HG03103 (cell line): ENCODE measurements around the gene GC.
"Not testable (repeated sequence)": the region's sequence is repeated elsewhere in the genome, so short reads cannot be mapped to it uniquely, and the experiment has no call there.

Experiments
- ATAC-seq: cut with Tn5 transposase; IDR thresholded peaks from one replicate; pipeline ENCODE4 v1.9.1; 2021; ENCODE audit warnings: low read depth; ENCODE audit not compliant: unreplicated experiment

Gene GC

GRCh38 chr4:71768123-71768522, 15.8 kb downstream of the GC start:
- ATAC-seq: no peak

DNA sequence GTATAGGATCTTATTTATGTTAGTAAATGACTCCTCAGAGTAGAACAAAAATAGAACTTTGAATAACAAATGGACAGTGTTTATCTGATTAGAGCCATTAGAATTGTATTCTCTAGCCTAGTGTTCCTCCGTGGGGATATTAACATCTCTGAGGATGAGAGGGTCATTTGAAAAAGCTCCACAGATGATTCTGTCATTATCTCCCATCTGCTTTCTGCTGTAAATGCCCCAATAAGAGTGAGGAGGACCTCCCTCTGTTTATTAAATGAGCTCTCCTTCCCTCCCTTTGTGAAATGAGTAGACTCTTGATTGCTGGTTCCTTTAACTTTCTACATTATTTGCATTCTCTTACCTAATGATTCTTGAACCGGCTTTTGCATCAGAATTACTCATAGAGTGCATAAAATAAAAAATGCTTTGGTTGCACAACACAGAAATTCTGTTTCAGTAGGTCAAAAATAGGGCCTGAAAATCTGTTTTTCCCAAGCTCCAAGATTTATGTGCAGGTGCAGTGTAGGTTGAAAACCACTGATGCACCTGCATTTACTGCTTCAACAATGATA, 18.0 kb downstream of the GC start:
- ATAC-seq: no peak

GRCh38 chr4:71765350-71765749, 18.5 kb downstream of the GC start:
- ATAC-seq: no peak

DNA sequence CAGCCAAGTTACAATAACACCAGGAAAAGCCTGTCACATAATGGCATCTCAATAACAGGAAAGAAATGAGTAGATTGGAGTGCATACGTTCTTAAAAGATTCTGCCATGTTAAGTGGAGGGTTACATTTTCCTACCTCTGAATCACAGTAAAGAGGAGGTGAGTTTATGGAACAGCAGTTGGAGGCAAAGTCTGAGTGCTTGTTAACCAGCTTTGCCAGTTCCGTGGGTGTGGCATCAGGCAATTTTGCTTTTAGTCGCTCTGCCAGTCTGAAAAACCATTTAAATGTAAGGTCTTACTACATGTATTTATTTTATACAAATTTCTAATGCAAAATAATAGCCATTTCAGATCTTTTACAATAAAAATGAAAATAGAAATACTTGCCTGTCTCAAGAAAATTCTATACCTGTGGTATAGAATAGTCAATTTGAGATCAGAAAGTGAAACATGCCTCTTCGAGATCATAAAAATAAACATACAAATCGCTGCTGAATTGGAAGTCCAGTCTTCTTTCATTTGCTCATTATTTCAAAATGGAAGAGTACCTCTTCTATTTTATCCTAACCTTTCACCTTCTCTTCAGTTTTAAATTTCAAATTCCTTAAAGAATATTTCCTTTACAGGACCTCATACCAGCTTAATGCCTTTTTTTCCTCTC, 31.4 kb downstream of the GC start:
- no peak for ATAC-seq

GRCh38 chr4:71749008-71749594, 34.8 kb downstream of the GC start:
- ATAC-seq: no peak

GRCh38 chr4:71746379-71746778, 37.5 kb downstream of the GC start:
- ATAC-seq: no peak

DNA sequence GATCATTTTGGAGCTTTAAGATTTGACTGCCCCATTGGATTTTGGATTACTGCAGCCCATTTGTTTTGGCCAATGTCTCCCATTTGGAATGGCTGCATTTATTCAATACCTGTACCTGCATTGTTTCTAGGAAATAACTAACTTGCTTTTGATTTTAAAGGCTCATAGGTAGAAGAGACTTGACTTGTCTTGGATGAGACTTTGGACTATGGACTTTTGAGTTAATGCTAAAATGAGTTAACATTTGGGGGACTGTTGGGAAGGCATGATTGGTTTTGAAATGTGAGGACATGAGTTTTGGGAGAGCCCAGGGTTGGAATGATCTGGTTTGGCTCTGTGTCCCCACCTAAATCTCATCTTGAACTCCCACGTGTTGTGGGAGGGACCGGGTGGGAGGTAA, 45.1 kb downstream of the GC start:
- ATAC-seq: not testable (repeated sequence)

DNA sequence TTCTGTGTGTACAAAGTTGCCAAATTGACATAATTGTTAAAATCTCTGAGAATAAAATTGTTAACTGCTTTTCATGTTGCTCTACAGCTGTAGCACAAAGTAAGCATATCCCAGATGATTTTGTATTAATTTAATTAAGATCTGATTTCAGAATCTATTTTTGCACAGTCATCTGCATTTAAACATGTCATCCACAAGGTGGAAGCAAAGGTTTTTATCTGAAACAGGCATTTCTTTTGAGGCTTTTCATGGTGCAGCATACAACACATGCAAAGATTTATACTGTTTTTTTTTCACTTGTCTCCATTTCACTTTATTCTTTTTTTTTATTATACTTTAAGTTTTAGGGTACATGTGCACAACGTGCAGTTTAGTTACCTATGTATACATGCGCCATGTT, 51.2 kb downstream of the GC start:
- no peak for ATAC-seq

DNA sequence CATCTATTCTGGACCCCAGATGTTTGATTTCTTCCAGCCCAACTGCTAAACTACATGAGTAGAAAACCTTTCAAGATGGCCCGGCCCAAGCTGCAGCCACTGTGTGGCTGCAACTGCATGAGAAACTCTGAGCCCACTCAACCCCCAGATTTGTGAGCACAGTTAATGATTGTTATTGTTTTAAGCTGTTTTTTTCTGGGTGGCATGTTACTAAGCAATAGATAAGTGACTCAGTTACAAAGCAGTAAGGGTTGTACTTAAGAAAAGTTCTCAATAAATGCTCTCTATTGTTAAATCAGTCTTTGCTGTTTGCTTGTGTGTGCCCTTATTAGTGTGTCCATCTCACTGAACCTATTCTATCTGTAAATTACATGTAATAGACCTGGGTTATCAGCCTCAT, 51.8 kb downstream of the GC start:
- ATAC-seq: no peak

DNA sequence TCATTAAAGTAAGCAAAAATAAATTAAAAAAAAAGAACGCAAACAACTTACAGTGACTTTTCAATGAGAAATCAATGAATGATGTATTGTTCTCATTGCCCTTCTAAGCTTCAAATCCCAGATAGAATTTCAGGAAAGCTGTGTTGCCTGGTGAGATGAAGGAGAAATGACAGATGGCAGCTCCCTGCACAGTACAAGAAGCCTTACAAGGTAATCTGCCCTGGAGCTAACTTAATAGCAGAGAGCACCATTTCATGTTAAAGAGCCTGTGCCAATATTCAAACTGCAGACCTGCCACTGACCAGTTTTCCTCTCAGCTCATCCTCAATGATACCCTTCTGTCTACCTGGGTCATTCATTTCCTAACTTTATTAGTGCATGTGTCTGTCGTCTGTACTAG, 54.0 kb downstream of the GC start:
- no peak for ATAC-seq

DNA sequence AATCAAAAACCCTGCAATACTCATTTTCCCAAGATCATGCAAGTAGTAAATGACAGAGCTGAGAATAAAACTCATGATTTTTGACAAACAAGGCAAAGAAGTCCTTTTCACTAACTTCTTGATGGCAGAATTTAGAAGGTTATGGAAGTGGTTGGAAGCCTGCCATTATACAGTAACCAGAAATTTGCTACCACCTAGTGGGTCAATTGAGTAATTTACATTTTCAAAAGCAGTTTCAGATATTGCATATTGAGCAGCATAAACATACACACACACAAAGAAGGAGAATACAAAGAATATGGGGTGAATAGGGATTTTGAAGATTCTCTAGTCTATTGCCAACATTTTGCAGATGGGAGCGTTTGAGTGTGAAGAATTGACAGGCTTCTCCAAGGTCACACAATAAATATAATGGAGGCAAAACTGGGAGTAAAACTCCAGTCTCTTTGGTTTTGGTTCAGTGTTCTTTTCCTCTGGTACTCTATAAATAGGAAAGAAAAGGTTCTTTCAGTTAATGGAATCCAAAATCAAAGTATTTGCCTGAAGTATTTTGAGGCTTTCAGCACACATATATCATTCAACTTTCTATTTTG, 70.2 kb downstream of the GC start:
- ATAC-seq: peak; percentile 69

DNA sequence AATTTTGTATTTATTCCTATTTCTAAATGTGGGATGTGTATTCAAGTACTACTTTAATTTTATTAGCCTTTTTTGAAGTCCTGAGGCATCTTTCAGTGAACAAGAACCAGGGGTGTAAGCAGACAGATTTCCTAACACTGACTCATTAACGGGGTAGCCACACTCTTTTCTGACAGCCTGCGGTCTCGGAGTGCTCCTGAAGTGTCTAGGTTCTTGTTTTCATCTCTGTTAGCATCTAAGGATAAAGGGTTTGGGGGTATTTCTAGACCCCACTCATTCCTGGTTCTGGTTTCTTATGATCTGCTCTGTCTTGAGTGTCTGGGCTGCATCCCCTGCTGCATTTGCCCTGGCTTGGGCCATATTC, 71.9 kb downstream of the GC start:
- ATAC-seq: no peak

DNA sequence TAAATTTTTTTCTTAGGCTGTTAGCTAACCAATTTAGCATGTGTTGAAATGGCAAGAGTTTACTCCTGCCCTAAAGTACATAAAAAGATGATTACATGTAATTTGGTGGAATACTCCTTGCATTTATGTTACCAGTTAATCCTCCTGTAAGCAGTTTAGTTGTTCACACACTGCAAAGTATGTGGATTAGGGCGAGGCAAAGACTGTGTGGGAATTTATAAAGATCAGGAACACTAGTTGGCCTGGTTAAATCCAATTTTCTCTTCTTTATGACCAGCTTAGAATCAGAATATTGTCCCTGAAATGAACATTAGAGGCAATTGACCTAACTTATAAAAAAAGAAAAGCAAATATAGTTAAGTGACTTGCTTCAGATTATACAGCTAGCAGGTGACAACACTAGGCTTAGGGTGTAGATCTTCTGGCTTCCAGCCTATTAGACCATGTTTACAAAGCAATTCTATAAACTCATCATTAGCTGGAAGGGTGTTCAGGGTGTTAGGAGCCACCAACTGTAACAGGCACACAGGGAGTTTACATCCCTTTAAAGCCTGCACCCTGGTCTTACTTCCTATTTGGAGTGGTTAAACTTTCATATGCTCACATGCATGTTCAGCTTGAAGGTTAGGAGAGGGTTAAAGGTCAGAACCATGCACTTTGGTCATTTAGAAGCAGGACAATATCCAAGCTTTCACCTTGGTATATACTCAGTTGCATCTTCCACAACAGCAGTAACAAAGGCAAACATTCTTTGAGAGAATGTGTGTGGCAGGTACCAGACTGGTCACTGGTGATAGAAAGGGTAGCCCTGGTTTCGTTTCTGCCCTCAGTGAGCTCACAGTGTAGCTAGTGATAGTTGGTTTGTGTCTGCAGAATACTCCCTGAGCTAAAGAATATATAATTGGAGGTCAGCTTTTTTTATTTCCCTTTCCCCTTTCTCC, 72.6 kb downstream of the GC start:
- ATAC-seq: no peak

GRCh38 chr4:71709961-71710360, 73.9 kb downstream of the GC start:
- ATAC-seq: no peak

DNA sequence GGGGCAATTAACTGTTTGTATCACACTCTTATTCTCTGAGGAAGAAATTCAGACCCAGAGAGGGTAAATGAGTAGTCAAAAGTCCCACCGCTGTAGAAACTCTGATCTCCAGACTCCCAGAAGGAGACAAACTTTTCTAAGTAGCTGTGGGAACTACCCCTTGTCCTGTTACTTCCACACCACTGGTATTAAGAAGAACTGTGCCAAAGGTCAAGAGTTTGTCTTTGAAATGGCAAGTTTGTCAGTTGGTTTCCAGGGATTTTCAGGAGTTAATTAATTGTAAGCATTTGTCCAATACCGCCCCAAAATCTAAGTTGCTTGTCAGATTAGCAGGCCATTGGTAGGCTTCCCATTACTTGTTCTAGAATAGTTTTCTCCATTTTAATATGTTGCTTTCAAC, 85.7 kb downstream of the GC start:
- no peak for ATAC-seq

DNA sequence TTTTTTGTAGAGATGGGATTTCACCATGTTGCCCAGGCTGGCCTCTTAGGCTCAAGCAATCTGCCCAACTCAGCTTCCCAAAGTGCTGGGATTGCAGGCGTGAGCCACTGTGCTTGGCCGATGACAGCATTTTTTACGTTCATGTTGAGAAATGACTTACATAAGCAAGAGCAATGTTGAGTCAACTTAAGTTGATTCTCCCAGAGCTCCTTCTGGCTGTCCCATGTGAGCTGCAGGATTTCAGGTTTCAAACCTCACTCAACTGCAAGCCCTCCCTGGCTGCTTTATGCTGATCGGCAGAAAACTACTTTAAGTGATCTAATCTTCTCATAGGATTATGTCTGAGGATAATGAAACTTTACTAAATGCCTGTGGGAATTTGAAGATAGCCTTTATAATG, 86.8 kb downstream of the GC start:
- ATAC-seq: no peak

DNA sequence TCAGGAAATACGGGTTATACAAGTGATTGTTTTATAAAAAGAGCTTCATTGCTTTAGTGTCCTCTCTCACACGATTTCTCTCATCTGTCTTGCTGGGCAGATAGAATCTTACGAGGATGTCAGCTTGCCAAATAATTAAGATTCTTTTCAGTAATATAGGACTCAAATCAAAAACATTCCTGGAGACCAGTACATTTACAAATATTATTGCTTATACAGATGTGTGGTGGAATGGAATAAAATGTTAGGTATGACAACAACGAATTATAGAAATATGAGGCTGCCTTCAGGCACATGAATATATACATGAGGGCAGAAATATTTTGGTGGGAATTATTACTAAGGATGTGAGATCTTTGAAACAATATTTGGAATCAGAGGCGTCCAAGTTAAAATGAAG, 88.9 kb downstream of the GC start:
- ATAC-seq: no peak

DNA sequence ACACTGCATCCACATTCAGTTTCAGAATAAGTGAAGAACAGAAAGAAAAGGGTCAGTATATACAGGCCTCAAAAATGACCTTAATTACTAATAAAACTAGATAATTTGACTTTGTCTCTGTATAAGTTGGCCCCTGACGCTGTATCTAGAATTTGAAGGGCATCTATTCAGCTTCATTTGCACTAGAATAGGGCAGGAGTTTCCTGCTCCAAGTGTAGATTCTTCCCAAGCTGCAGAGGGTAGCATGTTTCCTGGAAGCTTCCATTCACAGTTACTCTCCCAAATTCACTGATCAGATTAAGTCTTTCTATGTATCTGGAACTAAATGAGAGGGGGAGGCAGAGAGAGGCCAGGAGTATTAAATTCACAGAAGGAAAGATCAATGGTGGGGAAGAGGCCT, 90.9 kb downstream of the GC start:
- ATAC-seq: no peak

DNA sequence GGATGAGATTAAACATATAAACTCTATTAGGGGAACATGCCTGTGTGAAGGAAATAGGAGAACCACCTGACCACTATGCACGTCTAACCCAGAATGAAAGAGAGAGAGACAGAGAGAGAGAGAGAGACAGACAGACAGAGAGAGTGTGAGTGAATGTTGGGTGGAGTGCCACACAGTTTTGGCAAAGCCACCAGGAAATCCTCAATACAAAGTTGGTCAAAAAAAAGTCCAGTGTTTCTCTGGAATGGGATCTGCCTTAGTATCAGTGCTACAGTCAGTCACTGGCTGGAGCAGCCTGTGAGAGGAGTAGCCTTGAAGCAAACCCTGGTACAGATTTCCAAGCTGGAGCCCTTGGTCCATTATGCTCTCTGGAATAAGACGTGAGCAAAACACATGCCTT, 91.7 kb downstream of the GC start:
- ATAC-seq: no peak
